Retinal pigment epithelial cell (primary cell): ENCODE results near the gene ZEB2.

Experiments used
- DNase-seq: peaks from one replicate; pipeline ENCODE4 v3.0.0-alpha.2; 2010; ENCODE audit warnings: low read depth
- H3K4me3 ChIP-seq: 2 replicates; pipeline ENCODE4 v1.5.1; 2011; ENCODE audit warnings: mild to moderate bottlenecking, low read length, control low read depth, moderate library complexity
- CTCF ChIP-seq: conservative IDR thresholded peaks from 2 replicates; pipeline ENCODE4 v1.5.1; 2011; ENCODE audit warnings: low read depth, low read length, control low read depth, inconsistent platforms

Gene ZEB2

GRCh38 chr2:144484201-144484948 lies 35.5 kb downstream of the ZEB2 start:
- H3K4me3 ChIP-seq = no peak overlapping the region
- TF ChIP-seq CTCF = no peak
- DNase-seq = no peak

GRCh38 chr2:144481666-144482065 lies 38.3 kb downstream of the ZEB2 start:
- DNase-seq = no peak
- no peak for TF ChIP-seq CTCF
- H3K4me3 ChIP-seq = no peak overlapping the region

- H3K4me3 ChIP-seq = no peak overlapping the region
- TF ChIP-seq CTCF = no peak
- no peak for DNase-seq
Measured at GRCh38 chr2:144481109-144481508, 38.8 kb downstream of the ZEB2 start.

- DNase-seq = no peak
- H3K4me3 ChIP-seq = no peak overlapping the region
- no peak for TF ChIP-seq CTCF
Measured at GRCh38 chr2:144480285-144480684, 39.6 kb downstream of the ZEB2 start.

GRCh38 chr2:144479659-144480058 lies 40.3 kb downstream of the ZEB2 start:
- no peak for TF ChIP-seq CTCF
- no peak for DNase-seq

GRCh38 chr2:144479138-144479537 lies 40.8 kb downstream of the ZEB2 start:
- TF ChIP-seq CTCF = no peak

More at GRCh38 chr2:144479659-144480058, 40.3 kb downstream of the ZEB2 start:
- H3K4me3 ChIP-seq = no peak overlapping the region

GRCh38 chr2:144477957-144478311 lies 42.0 kb downstream of the ZEB2 start:
- H3K4me3 ChIP-seq = no peak overlapping the region
- DNase-seq = no peak
- TF ChIP-seq CTCF = no peak

More at GRCh38 chr2:144479138-144479537, 40.8 kb downstream of the ZEB2 start:
- H3K4me3 ChIP-seq = no peak overlapping the region
- DNase-seq = no peak
